Keratinocyte (primary cell): ENCODE results near the gene HACD1.

Experiments used
- EZH2 ChIP-seq: IDR thresholded peaks from one replicate; pipeline ENCODE4 v1.6.1; 2012; ENCODE audit warnings: inconsistent platforms, mild to moderate bottlenecking, low read length, moderate library complexity
- TF ChIP-seq, protein P1 (sequence below), 3 experiments: IDR thresholded peaks in 1 of 3; conservative IDR thresholded peaks in 1 of 3; optimal IDR thresholded peaks in 1 of 3; 2 replicates in 2 of 3; 3 replicates in 1 of 3; pipeline versions ENCODE3 to v1.5.1; 2011; ENCODE audit warnings: low read length in 3 of 3, mild to moderate bottlenecking in 3 of 3, moderate library complexity in 2 of 3, control low read depth in 1 of 3, inconsistent platforms in 1 of 3; ENCODE audit not compliant: insufficient read depth in 2 of 3; ENCODE audit errors: extremely low read depth in 1 of 3

DNA sequence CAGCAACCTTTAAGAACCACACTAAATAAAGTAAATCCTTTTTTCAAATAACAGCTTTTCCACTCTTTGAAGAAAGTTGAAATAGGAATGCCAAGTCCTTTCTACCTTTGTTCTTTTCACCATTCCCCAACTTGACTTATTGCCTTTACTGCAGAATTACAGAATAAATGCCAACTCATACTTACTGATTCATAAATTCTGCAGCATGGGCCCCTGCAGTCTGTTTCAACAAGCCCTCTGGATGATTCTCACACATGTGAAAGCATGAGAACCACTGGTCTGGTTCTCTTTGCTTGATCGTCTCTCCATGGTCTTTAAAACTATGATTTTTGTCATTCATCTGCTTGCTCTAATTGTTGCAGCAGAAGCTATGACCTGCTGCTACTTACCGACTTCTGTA lies 56.1 kb downstream of the HACD1 start:
- no peak for TF ChIP-seq EZH2
- TF ChIP-seq, protein P1, sequence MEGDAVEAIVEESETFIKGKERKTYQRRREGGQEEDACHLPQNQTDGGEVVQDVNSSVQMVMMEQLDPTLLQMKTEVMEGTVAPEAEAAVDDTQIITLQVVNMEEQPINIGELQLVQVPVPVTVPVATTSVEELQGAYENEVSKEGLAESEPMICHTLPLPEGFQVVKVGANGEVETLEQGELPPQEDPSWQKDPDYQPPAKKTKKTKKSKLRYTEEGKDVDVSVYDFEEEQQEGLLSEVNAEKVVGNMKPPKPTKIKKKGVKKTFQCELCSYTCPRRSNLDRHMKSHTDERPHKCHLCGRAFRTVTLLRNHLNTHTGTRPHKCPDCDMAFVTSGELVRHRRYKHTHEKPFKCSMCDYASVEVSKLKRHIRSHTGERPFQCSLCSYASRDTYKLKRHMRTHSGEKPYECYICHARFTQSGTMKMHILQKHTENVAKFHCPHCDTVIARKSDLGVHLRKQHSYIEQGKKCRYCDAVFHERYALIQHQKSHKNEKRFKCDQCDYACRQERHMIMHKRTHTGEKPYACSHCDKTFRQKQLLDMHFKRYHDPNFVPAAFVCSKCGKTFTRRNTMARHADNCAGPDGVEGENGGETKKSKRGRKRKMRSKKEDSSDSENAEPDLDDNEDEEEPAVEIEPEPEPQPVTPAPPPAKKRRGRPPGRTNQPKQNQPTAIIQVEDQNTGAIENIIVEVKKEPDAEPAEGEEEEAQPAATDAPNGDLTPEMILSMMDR (optimal IDR thresholded peaks at IDR 0.05 in 1 of 3, IDR thresholded peaks at IDR 0.05 in 1 of 3, conservative IDR thresholded peaks at IDR 0.05 in 1 of 3; ENCODE audit: extremely low read depth in 1 of 3, insufficient read depth in 2 of 3, low read length in 3 of 3): no peak
